ENCODE results near the gene SRC.

Gene SRC

GRCh38 chr20:37397954-37398749 lies 52.2 kb downstream of the SRC start:
- H3K9me3 ChIP-seq (ENCODE audit: severe bottlenecking), result no peaks in the 10 kb centered on the region
- H3K36me3 ChIP-seq, result peaks cover 77% of the 10 kb centered on the region
- no peak for TF ChIP-seq CTCF (IDR thresholded peaks at IDR 0.05; ENCODE audit: low read depth, low read length)
- no peak overlapping the region for H3K4me3 ChIP-seq (ENCODE audit: low read depth, low read length)
- H3K27ac ChIP-seq, result 0 out of 2 replicates have a peak overlapping the region, but pooled peaks have one; percentile 8
- no peaks in the 10 kb centered on the region for H3K27me3 ChIP-seq (ENCODE audit: insufficient read depth, low read depth, severe bottlenecking)
- DNase-seq, result no peak

- Histone ChIP-seq H3K36me3 (peaks cover 82% of the 10 kb centered on the region), H3K4me3 (ENCODE audit: low read depth, low read length) (no peak overlapping the region), H3K27ac (no peak overlapping the region), H3K9me3 (ENCODE audit: severe bottlenecking) (no peaks in the 10 kb centered on the region), H3K27me3 (ENCODE audit: insufficient read depth, low read depth, severe bottlenecking) (no peaks in the 10 kb centered on the region)
- no peak for TF ChIP-seq CTCF (IDR thresholded peaks at IDR 0.05; ENCODE audit: low read depth, low read length)
- DNase-seq, result no peak
These were observed 53.0 kb downstream of the SRC start for GRCh38 chr20:37398750-37399621.

- Histone ChIP-seq H3K27ac (no peak overlapping the region), H3K9me3 (ENCODE audit: severe bottlenecking) (no peaks in the 10 kb centered on the region), H3K4me3 (ENCODE audit: low read depth, low read length) (no peak overlapping the region), H3K36me3 (peaks cover 74% of the 10 kb centered on the region), H3K27me3 (ENCODE audit: insufficient read depth, low read depth, severe bottlenecking) (no peaks in the 10 kb centered on the region)
- DNase-seq, result no peak
- TF ChIP-seq CTCF (IDR thresholded peaks at IDR 0.05; ENCODE audit: low read depth, low read length), result no peak
These were observed 55.5 kb downstream of the SRC start for GRCh38 chr20:37401282-37401929.

- DNase-seq, result no peak
- Histone ChIP-seq H3K36me3 (peaks cover 70% of the 10 kb centered on the region), H3K4me3 (ENCODE audit: low read depth, low read length) (no peak overlapping the region), H3K27me3 (ENCODE audit: insufficient read depth, low read depth, severe bottlenecking) (no peaks in the 10 kb centered on the region), H3K9me3 (ENCODE audit: severe bottlenecking) (no peaks in the 10 kb centered on the region), H3K27ac (no peak overlapping the region)
- no peak for TF ChIP-seq CTCF (IDR thresholded peaks at IDR 0.05; ENCODE audit: low read depth, low read length)
These were observed 56.2 kb downstream of the SRC start for GRCh38 chr20:37401930-37402675.

All from WERI-Rb-1 (cell line).